ENCODE data around the gene KIRREL3.

Gene KIRREL3

GRCh38 chr11:126658306-126659056 is 342.1 kb downstream of the KIRREL3 start:
- DNase-seq, result no peak

- no peak for DNase-seq
These were observed 344.8 kb downstream of the KIRREL3 start for GRCh38 chr11:126655807-126656128.

- no peak for DNase-seq
These were observed 345.4 kb downstream of the KIRREL3 start for GRCh38 chr11:126654886-126655806.

- no peak for DNase-seq
These were observed 347.5 kb downstream of the KIRREL3 start for GRCh38 chr11:126653040-126653439.

- no peak for DNase-seq
These were observed 352.8 kb downstream of the KIRREL3 start for GRCh38 chr11:126647735-126648134.

- no peak for DNase-seq
These were observed 353.6 kb downstream of the KIRREL3 start for GRCh38 chr11:126646701-126647557.

GRCh38 chr11:126645186-126645585 is 355.4 kb downstream of the KIRREL3 start:
- DNase-seq, result no peak

- DNase-seq, result no peak
These were observed 360.4 kb downstream of the KIRREL3 start for GRCh38 chr11:126640186-126640585.

GRCh38 chr11:126639692-126640091 is 360.9 kb downstream of the KIRREL3 start:
- DNase-seq, result no peak

- no peak for DNase-seq
These were observed 361.9 kb downstream of the KIRREL3 start for GRCh38 chr11:126638648-126639047.

GRCh38 chr11:126637795-126638175 is 362.8 kb downstream of the KIRREL3 start:
- DNase-seq, result no peak

- no peak for DNase-seq
These were observed 363.4 kb downstream of the KIRREL3 start for GRCh38 chr11:126636911-126637794.

GRCh38 chr11:126635511-126635910 is 365.1 kb downstream of the KIRREL3 start:
- DNase-seq, result no peak

GRCh38 chr11:126634963-126635362 is 365.6 kb downstream of the KIRREL3 start:
- DNase-seq, result no peak

- no peak for DNase-seq
These were observed 367.2 kb downstream of the KIRREL3 start for GRCh38 chr11:126633330-126633729.

- no peak for DNase-seq
These were observed 369.4 kb downstream of the KIRREL3 start for GRCh38 chr11:126630893-126631798.

- no peak for DNase-seq
These were observed 370.1 kb downstream of the KIRREL3 start for GRCh38 chr11:126630488-126630887.

- no peak for DNase-seq
These were observed 371.6 kb downstream of the KIRREL3 start for GRCh38 chr11:126628790-126629621.

- no peak for DNase-seq
These were observed 372.1 kb downstream of the KIRREL3 start for GRCh38 chr11:126628450-126628789.

- DNase-seq, result no peak
These were observed 373.1 kb downstream of the KIRREL3 start for GRCh38 chr11:126627421-126627820.

Data from NCI-H774 (cell line).